Measurements from ENCODE around the gene LEFTY2. TPM values are rescaled to one million over a fixed set of nuclear protein-coding genes. Genes with fewer than 3 reads are reported as not detected.

The LEFTY2 gene
- total and polyA plus RNA-seq, 2 of the 4 experiments (the other 2 are of a cell fraction) = not detected

DNA sequence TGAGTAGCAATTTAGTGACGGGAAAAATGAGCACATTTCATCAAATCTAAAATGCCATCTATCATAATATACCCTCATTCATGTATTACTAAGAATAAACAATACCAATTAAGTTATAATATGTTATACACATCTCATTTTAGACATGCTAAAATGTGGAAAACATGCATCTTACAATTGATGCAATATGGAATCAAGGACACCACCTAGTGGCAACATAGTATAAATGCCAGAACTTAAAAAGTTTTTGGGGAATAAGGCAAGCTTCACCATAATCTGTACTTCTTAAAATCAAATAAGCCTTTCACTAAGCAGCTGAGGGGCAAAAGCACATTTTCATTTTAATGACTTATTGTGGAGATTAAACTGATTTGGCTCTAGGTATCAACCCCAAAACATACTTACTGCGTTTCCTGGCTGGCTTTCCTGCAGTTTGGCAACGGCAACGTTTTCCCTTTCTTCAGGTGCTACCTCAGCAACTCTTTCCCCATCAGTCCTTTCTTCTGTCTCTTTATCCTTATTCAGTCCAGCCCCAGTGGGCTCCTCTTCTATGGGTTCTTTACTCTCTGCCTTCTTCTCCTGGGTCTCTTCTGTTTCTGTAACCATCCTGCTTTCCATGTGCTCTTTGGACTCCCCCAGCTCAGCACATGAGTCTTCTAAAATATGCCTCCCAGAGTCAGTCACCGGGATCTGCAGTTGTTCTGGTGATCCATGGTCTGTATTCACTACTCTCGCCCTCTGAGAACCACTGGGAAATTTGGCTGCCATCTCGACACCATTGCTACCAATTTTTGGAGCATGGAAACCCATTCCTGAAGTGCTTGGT lies 46.7 kb upstream of the LEFTY2 start:
- H3K56ac ChIP-seq (ENCODE audit: extremely low read depth, insufficient read depth, low read length) = no peak overlapping the region
- H3K14ac ChIP-seq (replicated peaks; ENCODE audit: low read depth, low read length) = no peak overlapping the region
- H2AK5ac ChIP-seq (ENCODE audit: low read depth, low read length) = no peak overlapping the region
- WGBS, 2 experiments (ENCODE audit: extremely low coverage in 2 of 2, insufficient read length in 1 of 2) = 83% methylated on average over 5 of the region's 7 CpGs; no CpG with 5 or more reads in 1 of the 2 experiments
- H4K91ac ChIP-seq (ENCODE audit: insufficient read depth, low read depth, low read length) = no peak overlapping the region
- no peak overlapping the region for H3K23ac ChIP-seq (ENCODE audit: low read depth, low read length)
- H3K18ac ChIP-seq (ENCODE audit: low read depth, low read length) = no peak overlapping the region
- H3K9ac ChIP-seq (ENCODE audit: low read depth, low read length) = no peak overlapping the region
- H3K4me1 ChIP-seq (ENCODE audit: control insufficient read depth, insufficient read depth, low read length) = no peaks in the 10 kb centered on the region
- no peak overlapping the region for H2BK20ac ChIP-seq (ENCODE audit: low read depth, low read length)
- intact Hi-C loops (cut with micrococcal nuclease) = no loop called here
- H3K79me1 ChIP-seq (ENCODE audit: low read depth in 1 of 2, low read length in 2 of 2) = peaks cover 0 to 7% of the 10 kb centered on the region in 2 experiments
- no peaks in the 10 kb centered on the region for H4K20me1 ChIP-seq (ENCODE audit: insufficient read depth, low read length)
- H4K5ac ChIP-seq (ENCODE audit: low read depth, low read length) = no peak overlapping the region
- in situ Hi-C loops (cut with MboI; ENCODE audit: low sequenced_read_pairs) = no loop called here
- H3K9me3 ChIP-seq (ENCODE audit: control insufficient read depth, insufficient read depth, low read length) = no peaks in the 10 kb centered on the region
- H3K27ac ChIP-seq (ENCODE audit: insufficient read depth, low read length) = no peak overlapping the region
- H2BK120ac ChIP-seq (ENCODE audit: low read depth, low read length) = no peak overlapping the region
- H3K4me2 ChIP-seq (ENCODE audit: low read depth, low read length) = no peak overlapping the region
- no TSS peak for BruUV-seq (replicated peaks)
- H2BK15ac ChIP-seq (ENCODE audit: low read depth, low read length) = no peak overlapping the region
- no peaks in the 10 kb centered on the region for H3K27me3 ChIP-seq (ENCODE audit: control insufficient read depth, insufficient read depth, low read length)
- H3K4me3 ChIP-seq (ENCODE audit: insufficient read depth, low read depth, low read length) = no peak overlapping the region
- ATAC-seq (ENCODE audit: low read depth) (peak; percentile 75), DNase-seq (peak; percentile 59)
- H4K8ac ChIP-seq (ENCODE audit: low read depth in 2 of 2, low read length in 2 of 2) = no peak overlapping the region
- no peaks in the 10 kb centered on the region for H3K9me1 ChIP-seq (ENCODE audit: insufficient read depth, low read length)
- POLR2A ChIA-PET (ENCODE audit: unreplicated experiment) = no interaction called here
- dilution Hi-C loops (cut with HindIII; ENCODE audit: low sequenced_read_pairs, unreplicated experiment) = loop anchor here (25.0 kb wide), 1 partner anchor 525 kb away; no protein-coding TSS in a partner anchor
- H2AK9ac ChIP-seq (replicated peaks; ENCODE audit: low read depth, low read length, poor library complexity) = no peak overlapping the region
- H2BK5ac ChIP-seq (ENCODE audit: low read depth, low read length, poor library complexity, severe bottlenecking) = no peak overlapping the region
- CTCF ChIA-PET = interaction anchor here (0.8 to 1.7 kb wide), 7 partner anchors 9 to 513 kb away, joined by 3 to 7 read pairs (median 4); no protein-coding TSS in a partner anchor
- H3K4ac ChIP-seq (ENCODE audit: low read depth, low read length) = no peak overlapping the region
- TF ChIP-seq, protein P1, sequence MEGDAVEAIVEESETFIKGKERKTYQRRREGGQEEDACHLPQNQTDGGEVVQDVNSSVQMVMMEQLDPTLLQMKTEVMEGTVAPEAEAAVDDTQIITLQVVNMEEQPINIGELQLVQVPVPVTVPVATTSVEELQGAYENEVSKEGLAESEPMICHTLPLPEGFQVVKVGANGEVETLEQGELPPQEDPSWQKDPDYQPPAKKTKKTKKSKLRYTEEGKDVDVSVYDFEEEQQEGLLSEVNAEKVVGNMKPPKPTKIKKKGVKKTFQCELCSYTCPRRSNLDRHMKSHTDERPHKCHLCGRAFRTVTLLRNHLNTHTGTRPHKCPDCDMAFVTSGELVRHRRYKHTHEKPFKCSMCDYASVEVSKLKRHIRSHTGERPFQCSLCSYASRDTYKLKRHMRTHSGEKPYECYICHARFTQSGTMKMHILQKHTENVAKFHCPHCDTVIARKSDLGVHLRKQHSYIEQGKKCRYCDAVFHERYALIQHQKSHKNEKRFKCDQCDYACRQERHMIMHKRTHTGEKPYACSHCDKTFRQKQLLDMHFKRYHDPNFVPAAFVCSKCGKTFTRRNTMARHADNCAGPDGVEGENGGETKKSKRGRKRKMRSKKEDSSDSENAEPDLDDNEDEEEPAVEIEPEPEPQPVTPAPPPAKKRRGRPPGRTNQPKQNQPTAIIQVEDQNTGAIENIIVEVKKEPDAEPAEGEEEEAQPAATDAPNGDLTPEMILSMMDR (conservative IDR thresholded peaks at IDR 0.05; ENCODE audit: low read depth, low read length) = peak; percentile 75
- TF ChIP-seq SMC3 (IDR thresholded peaks at IDR 0.05; ENCODE audit: low read depth, low read length) (peak; percentile 51), RAD21 (IDR thresholded peaks at IDR 0.05; ENCODE audit: low read length) (peak; percentile 56), POLR2A (IDR thresholded peaks at IDR 0.05; ENCODE audit: low read depth, low read length) (no peak), NFE2L2 (IDR thresholded peaks at IDR 0.05; ENCODE audit: low read depth, low read length) (no peak), RFX5 (IDR thresholded peaks at IDR 0.05; ENCODE audit: low read depth, low read length) (no peak), RCOR1 (IDR thresholded peaks at IDR 0.05; ENCODE audit: insufficient replicate concordance, low read length) (no peak), BHLHE40 (IDR thresholded peaks at IDR 0.05; ENCODE audit: low read depth, low read length) (no peak), MAFK (IDR thresholded peaks at IDR 0.05; ENCODE audit: low read depth, low read length) (no peak), CEBPB (IDR thresholded peaks at IDR 0.05; ENCODE audit: low read depth, low read length) (peak; percentile 58)
- H2AFZ ChIP-seq (replicated peaks; ENCODE audit: low read length, poor library complexity) = no peak overlapping the region
- peaks cover 41% of the 10 kb centered on the region for H3K36me3 ChIP-seq (ENCODE audit: control insufficient read depth, insufficient read depth, low read length)
